Measurements from ENCODE around the gene DCUN1D3.

Gene DCUN1D3

DNA sequence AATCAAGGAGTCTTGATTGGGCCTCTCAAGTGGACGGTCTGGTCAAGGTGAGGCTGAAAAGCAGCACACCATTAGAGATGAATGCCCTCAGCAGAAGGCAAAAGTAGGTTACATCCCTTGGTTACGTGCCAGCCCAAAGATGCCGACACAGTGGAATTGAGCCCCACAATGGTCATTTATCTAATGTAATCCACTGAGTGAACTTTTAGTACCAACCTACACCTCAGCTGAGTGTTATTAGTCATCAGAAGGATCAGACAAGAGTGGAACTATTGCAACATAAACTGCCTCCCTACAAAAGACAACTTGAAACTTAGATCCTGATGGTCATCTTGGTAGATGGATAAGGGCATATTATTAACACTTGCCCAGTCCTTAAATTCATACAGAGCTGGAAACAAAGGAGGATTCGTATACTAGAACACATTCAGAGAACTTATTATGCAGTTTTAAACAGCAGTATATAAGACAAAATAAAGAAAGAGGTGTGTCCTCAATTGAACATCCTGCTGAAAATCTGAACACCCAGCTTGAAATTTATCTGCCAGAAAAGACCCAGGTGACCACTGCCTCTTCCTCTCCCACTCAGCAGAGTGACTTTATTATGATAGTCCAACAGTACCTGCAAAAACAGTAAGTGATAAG is 2.8 kb downstream of the DCUN1D3 start:
- FAIRE-seq, result no peak

DNA sequence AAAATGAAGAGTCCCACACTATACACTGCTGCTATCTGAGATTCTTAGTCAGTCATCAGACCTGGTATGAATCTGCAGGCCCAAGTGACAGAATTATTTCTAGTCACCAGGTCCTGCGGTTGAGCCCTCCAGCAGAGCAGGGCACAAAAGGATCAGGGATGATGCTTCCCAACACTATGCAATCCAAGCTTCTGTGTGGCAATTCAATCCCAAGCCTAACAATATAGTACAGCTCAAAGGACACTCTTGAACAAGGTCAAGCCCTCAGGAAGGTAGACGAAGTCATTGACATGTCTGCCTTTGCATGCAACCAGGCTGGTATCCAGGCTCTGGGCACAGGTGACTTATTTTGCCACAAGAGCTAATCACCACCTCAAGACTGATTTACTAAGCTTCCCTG is 5.8 kb downstream of the DCUN1D3 start:
- no peak for FAIRE-seq
- no peak for DNase-seq (ENCODE audit: extremely low spot score, insufficient read length, low read depth)

More for the DNA sequence above, 2.8 kb downstream of the DCUN1D3 start:
- DNase-seq (ENCODE audit: extremely low spot score, insufficient read length, low read depth), result no peak

DNA sequence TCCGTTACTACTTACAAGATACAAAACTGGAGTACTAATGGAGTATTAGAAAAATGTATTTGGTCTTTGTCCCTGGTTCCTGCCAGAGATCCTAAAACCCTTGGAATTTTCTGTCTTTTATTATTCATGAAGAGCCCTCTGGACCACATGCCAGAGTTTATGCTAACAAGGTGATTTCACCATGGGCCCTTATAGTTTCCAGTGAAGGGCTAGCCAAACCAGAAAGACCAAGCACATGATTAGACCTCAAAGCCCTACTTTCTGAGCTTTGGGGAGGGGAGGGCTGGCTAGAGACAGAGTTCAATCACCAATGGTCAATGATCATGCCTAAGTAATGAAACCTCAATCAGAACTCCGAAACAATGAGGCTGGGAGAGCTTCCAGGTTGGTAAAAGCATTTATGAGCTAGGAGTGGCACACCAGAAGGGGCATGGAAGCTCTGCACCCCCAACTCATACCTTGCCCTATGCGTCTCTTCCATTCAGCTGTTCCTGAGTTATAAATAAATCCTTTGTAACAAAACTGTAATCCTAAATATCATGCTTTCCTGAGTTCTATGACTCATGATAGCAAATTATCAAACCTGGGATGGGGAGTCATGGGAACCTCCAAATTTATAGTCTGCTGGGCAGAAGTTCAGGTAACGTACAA is 10.4 kb downstream of the DCUN1D3 start:
- DNase-seq (ENCODE audit: extremely low spot score, insufficient read length, low read depth), result no peak
- no peak for FAIRE-seq

DNA sequence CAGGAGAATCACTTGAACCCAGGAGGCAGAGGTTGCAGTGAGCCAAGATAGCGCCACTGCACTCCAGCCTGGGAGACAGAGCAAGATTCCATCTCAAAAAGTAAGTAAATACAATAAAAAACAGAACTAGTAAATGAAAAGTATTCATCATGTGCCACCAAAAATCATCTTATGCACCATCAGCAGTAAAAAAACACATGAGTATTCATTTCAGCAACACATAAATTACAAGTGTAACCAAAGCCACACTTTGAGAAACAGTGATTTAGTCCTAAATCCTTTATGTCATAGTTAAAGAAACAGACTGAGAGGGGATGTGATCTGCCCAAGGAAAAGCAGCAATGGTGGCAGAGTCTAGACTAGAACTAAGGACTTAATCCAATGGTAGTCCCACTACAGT is 13.0 kb downstream of the DCUN1D3 start:
- FAIRE-seq, result no peak
- no peak for DNase-seq (ENCODE audit: extremely low spot score, insufficient read length, low read depth)

DNA sequence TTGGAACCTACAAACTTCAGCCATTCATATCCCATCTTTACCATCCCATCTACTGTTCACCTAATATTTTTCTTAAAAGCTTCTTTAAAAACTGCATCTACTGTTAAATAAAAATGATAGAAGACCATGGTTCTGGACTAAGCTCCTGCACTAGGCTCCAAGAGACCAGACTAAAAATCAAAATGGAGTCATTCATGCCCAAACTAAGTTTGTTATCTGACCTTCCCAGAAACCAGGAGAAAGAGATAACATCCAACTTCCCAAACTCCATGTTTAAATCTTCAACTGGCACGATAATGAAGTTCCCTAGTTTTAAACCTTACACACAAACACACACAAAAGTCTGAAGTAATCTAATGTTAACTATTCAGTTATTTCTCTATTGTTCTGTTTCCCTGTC is 13.8 kb downstream of the DCUN1D3 start:
- DNase-seq (ENCODE audit: extremely low spot score, insufficient read length, low read depth) (no peak), FAIRE-seq (no peak)

DNA sequence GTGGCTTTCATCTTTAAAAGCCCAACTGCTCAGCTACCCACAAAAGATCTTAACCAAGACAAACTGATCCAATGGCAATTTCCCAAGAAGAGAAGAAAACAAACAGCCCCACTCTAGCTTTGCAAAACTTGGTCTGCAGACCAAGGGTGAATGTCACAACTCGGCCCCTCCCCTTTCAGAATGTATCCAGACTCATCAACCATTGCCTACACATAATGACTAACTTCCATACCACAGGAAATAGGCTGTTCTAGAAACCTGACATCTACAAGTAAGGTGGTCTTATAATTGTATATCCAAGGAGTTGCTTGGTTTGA is 16.0 kb downstream of the DCUN1D3 start:
- FAIRE-seq, result no peak
- no peak for DNase-seq (ENCODE audit: extremely low spot score, insufficient read length, low read depth)

DNA sequence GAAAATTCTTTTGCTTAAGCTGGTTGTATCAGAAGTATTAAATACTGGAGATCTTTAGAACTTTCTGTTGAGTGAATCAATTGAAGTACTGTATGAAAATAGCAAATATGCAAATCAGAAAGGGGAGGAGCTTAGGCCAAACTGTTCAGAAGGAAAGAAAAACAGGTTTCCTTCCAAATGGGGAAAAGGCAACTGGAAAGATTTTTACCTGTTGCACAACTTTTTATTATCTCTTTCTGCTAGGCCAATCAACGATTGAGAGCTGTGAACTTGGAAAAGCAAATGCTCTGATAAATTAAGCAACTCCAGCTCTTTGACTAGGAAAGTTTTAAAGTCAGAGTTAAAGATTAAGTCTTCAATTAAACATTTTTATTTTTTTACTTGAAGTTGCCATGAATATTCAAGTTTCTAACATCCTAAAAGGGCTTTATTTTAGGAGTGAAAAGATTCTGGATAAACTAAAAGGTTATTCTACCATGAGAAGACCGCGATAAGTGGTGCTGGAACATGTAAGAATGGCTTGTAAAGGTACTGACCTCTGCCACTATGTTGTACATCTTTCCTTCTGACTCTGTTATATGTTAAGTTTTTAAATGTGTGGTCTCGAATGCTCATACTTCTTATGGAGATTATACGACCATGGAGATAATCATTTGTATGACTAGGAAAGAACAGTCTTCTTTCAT is 16.5 kb downstream of the DCUN1D3 start:
- FAIRE-seq (no peak), DNase-seq (ENCODE audit: extremely low spot score, insufficient read length, low read depth) (no peak)

DNA sequence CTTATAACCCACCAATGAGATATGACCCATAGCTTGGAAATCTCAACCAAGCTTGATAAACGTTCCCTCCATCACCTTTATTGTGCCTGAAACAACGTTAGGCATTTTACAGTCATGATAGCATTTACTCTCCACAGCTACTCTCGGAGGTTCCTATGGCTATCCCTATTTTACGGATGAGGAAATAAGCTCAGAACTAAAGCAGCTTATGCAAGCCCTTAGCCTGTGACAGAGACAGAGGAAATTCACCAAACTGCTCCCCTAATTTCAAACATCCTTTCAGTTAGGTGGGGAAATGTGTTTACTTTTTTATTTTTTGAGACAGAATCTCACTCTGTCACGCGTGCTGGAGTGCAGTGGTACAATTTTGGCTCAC is 18.7 kb downstream of the DCUN1D3 start:
- DNase-seq (ENCODE audit: extremely low spot score, insufficient read length, low read depth), result no peak

DNA sequence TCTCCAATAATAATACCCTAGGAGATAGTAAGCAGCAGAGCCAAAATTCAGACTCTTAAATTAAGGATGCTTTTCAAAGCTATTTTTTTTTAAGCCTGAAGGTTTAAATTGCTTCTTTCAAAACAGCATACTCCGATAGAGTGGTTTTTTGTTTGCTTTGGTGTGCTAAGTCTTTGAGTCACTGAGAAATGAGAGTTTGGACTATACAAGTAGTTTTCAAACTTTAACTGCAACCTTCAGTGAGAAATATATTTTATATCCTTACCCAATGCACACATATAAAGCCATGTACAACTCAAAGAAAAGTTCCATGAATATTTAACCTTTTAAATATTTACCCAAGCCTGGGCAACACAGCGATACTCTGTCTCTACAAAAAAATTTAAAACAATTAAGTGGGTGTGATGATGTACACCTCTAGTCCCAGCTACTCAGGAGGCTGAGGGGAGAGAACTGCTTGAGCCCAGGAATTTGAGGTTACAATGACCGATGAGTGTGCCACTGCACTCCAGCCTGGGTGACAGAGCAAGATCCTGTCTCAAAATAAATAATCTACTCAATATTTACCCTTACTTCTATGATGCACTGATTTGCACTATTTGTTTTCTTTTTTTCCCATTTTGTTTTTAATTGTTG is 19.2 kb downstream of the DCUN1D3 start:
- FAIRE-seq (no peak), DNase-seq (ENCODE audit: extremely low spot score, insufficient read length, low read depth) (no peak)

More for the DNA sequence above, 18.7 kb downstream of the DCUN1D3 start:
- no peak for FAIRE-seq

DNA sequence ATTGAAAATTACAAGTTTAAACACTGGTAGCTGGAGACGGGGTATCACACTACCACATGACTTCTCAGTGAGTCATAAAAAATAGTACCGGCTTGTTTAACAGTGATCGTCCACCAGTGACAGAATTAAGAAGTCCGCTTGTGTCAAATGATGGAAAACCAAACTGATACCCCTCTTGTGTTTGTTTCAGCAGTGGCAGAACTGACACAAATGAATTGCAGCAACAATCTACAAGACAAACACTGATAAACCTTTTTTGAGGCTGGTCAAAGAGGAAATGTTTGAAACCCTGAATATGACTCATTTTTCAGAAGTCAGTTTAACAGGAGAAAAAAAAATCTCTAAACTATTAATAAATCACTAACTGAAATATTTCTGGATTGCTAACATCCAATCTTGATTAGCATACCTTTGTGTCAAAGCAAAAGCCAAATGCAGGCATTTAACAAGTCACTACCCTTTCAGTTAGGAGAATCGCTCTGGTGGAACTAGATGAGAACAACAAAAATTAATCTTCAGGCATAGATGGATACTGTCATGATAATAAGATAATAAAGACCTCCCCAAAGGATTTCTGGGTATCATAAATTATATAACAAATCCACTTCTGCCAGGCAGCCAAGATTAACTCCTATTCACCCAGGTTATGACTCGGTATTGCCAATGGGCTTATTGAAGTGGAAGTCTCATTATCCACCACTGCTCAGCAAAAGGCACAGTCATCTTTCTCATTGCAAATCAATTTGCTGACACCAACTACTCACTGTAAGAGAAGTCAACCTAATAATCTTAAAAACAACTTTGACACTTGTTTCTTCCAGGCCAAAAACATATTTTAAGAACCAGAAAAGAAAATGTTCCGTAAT is 20.8 kb downstream of the DCUN1D3 start:
- FAIRE-seq (peak; percentile 69), DNase-seq (ENCODE audit: extremely low spot score, insufficient read length, low read depth) (no peak)

DNA sequence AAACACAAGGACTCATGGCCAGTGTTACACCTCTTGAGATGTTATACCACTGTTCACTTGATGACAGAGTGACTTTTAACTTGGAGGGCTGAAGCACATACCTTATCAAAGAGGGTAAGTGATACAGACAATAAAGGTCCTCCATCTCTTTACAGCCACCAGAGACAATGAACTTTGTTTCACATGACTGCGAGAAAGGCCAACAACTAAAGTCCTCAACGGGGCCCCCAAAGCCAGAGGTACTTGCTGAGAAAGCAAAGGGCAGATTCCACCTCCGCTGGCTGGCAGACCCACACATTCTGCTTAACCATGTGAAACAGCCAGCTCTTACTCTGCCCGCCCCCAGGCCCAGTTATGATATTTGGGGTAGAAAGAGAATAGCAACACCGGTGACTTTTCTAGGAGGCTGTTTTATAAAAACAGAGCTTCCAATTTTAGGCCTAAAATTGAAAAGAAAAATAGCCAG is 21.4 kb downstream of the DCUN1D3 start:
- no peak for FAIRE-seq
- DNase-seq (ENCODE audit: extremely low spot score, insufficient read length, low read depth), result no peak

DNA sequence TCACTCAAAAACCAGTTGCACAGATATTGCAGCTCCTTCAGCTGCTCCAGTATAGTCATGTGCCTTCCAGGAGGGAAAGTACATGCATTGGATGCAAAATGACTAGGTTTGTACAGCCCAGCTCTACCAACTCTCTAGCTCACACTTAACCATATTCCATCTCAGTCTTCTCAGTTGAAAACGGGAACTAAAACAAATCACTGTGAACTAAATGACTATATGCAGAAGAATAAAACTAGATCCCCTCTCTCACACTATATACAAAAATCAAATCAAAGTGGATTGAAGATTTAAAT is 24.9 kb downstream of the DCUN1D3 start:
- FAIRE-seq, result peak; percentile 5

DNA sequence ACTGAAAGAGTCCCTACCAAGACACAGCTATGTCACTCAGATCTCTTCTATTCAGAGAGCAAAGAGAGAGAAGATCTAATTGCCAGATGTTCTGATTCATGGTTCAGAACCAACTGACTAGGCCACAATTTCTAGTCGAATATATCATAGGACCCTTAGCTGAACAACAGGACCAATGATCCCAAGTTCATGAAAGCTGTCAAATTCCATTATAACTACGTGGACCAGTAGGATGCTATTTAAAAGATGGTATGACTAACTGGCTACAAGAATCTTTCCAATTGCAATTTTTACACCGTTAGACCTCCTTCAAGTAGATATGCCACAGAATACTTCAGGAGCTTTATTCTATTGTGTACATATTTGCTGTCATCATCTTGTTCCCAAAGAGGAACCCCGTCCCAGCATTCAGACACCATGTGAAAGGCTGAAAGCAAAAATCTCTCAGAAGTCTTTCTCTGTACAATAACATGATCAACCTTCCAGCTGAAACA is 26.0 kb downstream of the DCUN1D3 start:
- FAIRE-seq (no peak), DNase-seq (ENCODE audit: extremely low spot score, insufficient read length, low read depth) (no peak)

More for the DNA sequence above, 24.9 kb downstream of the DCUN1D3 start:
- no peak for DNase-seq (ENCODE audit: extremely low spot score, insufficient read length, low read depth)

DNA sequence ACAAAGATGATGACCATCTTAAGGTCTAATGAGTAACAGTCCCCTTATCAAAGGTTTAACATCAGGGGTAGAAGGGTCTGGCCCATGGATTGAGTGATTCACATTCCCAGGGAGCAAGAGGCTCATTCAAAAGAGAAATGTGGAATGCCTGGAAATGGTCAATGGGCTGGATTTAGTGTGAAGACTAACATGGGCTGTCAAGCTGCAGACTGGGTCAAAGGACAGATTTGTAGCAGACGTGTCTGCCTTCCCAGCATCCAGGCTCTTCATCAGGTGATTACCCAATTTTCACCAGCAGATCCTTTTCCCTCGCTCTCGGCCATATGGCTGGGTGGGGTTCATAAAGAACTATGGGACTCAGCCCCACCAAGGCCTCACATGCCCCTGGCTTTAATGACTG is 26.8 kb downstream of the DCUN1D3 start:
- no peak for FAIRE-seq

DNA sequence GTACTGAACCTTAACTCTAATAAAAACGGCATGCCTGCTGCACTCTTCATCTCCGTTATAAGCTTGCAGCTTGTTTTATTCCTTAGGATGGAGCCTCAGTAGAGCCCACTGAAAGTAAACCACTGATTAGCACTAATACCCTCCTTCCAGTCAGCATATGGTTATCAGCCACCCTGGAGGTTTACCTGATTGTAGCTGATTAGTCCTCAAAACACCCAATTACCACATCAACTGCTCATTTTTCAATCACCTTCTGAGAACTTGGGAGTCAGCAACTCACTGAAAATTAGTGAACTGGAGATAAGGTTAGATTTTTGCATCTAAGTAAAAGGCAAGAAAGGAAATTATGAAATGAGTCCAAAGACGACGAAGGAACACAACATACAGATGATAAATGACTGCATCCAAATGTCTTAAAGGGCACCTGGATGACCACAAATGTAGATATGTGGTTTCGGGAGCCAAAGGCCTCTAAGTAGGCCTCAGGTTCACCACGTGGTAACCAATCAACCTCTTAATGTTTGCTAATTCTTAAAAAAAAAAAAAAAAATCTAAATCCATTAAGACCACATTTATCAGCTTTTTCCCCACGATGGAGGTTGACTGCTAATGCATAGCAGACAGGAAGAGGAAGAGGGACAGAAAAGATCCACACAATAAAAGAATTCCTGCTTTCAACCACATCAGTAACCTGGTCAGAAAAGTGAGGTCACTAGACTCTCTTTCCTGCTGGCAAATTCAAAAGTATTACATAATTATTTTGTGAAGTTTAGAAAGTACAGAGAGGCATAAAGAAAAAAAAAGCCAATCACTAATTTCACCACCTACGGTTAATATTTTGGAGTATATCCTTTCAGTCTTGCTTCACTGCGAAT is 28.0 kb downstream of the DCUN1D3 start:
- FAIRE-seq, result no peak

More for the DNA sequence above, 26.8 kb downstream of the DCUN1D3 start:
- no peak for DNase-seq (ENCODE audit: extremely low spot score, insufficient read length, low read depth)

DNA sequence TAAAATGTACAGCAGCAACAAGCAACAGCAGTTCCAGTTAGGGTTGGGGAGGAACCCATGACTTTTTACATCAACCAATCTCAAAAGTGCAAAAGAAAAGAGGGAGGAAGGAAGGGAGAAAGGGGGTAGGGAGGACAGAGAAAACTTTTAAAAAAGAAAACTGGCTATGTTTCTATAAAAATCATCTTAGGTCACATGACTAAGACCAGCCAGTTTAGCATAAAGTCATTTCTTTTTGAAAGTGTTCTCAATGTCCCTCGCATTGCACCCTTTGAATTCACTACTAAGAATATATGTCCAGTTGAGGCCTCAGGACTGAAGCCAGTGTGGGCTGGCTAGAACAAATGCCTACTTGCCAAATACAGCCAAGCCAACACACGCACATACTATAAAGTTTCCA is 28.9 kb downstream of the DCUN1D3 start:
- FAIRE-seq, result no peak
- no peak for DNase-seq (ENCODE audit: extremely low spot score, insufficient read length, low read depth)

More for the DNA sequence above, 28.0 kb downstream of the DCUN1D3 start:
- DNase-seq (ENCODE audit: extremely low spot score, insufficient read length, low read depth), result no peak

DNA sequence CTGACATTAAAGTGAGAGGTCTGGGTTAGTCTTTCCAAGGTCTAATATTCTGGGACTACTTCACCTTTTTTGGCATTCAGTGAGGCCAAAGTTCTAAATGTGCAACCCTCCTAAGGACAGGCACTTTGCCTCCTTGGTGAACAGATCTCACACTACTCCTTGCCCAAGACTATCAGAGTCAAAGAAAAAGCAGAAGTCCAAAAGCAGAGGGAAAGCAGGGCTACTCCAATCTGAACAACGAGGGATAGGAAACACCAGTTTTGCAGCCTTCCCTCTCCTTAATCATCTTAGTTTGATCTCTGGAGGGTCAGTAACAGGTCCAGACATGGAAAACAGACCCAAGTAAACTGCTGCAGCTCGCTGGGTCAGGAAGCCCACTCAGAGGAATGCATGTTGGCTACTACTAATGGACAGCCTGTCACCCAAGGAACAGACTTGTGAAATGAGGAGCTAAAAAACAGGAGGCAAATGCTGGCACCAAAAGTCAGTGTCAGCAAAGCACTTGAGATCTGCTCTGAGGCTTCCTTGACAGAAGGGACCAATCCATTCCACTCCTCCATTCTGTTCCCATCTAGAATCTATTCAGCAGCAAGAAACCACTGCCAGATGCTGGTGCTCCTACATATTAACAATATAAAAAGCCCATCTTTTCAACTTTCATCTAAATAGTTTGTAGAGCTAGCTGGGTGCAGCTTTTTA is 29.9 kb downstream of the DCUN1D3 start:
- DNase-seq (ENCODE audit: extremely low spot score, insufficient read length, low read depth), result no peak

DNA sequence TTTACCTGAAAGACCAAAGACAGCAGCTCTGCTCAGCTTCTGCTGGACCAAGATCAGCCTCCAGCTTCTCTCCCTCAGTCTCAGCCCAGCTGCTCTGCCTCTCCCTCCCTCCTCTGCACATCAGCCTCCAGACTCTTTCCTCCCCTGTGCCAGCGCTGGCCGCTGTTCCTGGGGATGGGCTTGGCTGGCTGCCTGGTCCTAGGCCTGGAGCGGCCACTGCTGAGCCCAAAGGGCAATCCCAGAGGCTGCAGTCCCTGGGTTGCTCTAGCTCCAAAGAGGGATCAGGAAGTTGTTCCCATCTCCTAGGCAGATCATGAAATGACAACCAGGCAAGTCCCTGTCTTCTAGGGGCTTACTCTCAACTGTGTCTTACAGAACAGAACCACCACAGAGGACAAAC is 31.3 kb downstream of the DCUN1D3 start:
- DNase-seq (ENCODE audit: extremely low spot score, insufficient read length, low read depth) (no peak), FAIRE-seq (no peak)

More for the DNA sequence above, 29.9 kb downstream of the DCUN1D3 start:
- no peak for FAIRE-seq
